ENCODE results near the gene SLAMF7.
"Not testable (repeated sequence)": the region's sequence is repeated elsewhere in the genome, so short reads cannot be mapped to it uniquely, and the experiment has no call there.

The SLAMF7 gene

GRCh38 chr1:160726498-160727315 lies 12.3 kb upstream of the SLAMF7 start:
- H3K36me3 ChIP-seq (replicated peaks), result no peaks in the 10 kb centered on the region
- H3K27me3 ChIP-seq (ENCODE audit: low read depth), result no peaks in the 10 kb centered on the region
- no peaks in the 10 kb centered on the region for H3K9me3 ChIP-seq
- in situ Hi-C loops (cut with MboI; ENCODE audit: low sequenced_read_pairs), result loop anchor here (10.0 kb wide), 2 partner anchors 228 to 368 kb away; partner anchors contain the start of genes ITLN2 and KLHDC9
- DNase-seq (ENCODE audit: low spot score in 2 of 2), result peak; percentile 84 to 86
- H3K4me3 ChIP-seq, result no peak overlapping the region
- H3K4me1 ChIP-seq, result peaks cover 33% of the 10 kb centered on the region

GRCh38 chr1:160727316-160727640 lies 11.8 kb upstream of the SLAMF7 start:
- no peak for DNase-seq (ENCODE audit: low spot score in 2 of 2)
- in situ Hi-C loops (cut with MboI; ENCODE audit: low sequenced_read_pairs), result loop anchor here (10.0 kb wide), 2 partner anchors 228 to 368 kb away; partner anchors contain the start of genes ITLN2 and KLHDC9
- no peaks in the 10 kb centered on the region for H3K9me3 ChIP-seq
- H3K4me3 ChIP-seq, result no peak overlapping the region
- no peaks in the 10 kb centered on the region for H3K36me3 ChIP-seq (replicated peaks)
- no peaks in the 10 kb centered on the region for H3K27me3 ChIP-seq (ENCODE audit: low read depth)
- H3K4me1 ChIP-seq, result peaks cover 27% of the 10 kb centered on the region

GRCh38 chr1:160731564-160731963 lies 7.5 kb upstream of the SLAMF7 start:
- DNase-seq (ENCODE audit: low spot score in 2 of 2); H3K9me3 ChIP-seq; H3K4me1 ChIP-seq; H3K4me3 ChIP-seq; in situ Hi-C loops (cut with MboI; ENCODE audit: low sequenced_read_pairs); H3K36me3 ChIP-seq (replicated peaks); H3K27me3 ChIP-seq (ENCODE audit: low read depth): not testable (repeated sequence)

GRCh38 chr1:160731990-160732389 lies 7.1 kb upstream of the SLAMF7 start:
- Histone ChIP-seq H3K9me3 (no peaks in the 10 kb centered on the region), H3K4me3 (no peak overlapping the region), H3K4me1 (peaks cover 3% of the 10 kb centered on the region; the same call in 1 of the 2 replicates), H3K36me3 (replicated peaks) (no peaks in the 10 kb centered on the region), H3K27me3 (ENCODE audit: low read depth) (no peaks in the 10 kb centered on the region)
- no peak for DNase-seq (ENCODE audit: low spot score in 2 of 2)
- in situ Hi-C loops (cut with MboI; ENCODE audit: low sequenced_read_pairs), result no loop called here

GRCh38 chr1:160733898-160734297 lies 5.1 kb upstream of the SLAMF7 start:
- no peaks in the 10 kb centered on the region for H3K27me3 ChIP-seq (ENCODE audit: low read depth)
- no peaks in the 10 kb centered on the region for H3K36me3 ChIP-seq (replicated peaks)
- H3K9me3 ChIP-seq, result no peaks in the 10 kb centered on the region
- H3K4me1 ChIP-seq, result no peaks in the 10 kb centered on the region
- no peak for DNase-seq (ENCODE audit: low spot score in 2 of 2)
- in situ Hi-C loops (cut with MboI; ENCODE audit: low sequenced_read_pairs), result no loop called here
- H3K4me3 ChIP-seq, result no peak overlapping the region

- H3K4me1 ChIP-seq, result no peaks in the 10 kb centered on the region
- no peak for DNase-seq (ENCODE audit: low spot score in 2 of 2)
- in situ Hi-C loops (cut with MboI; ENCODE audit: low sequenced_read_pairs), result no loop called here
- H3K9me3 ChIP-seq, result no peaks in the 10 kb centered on the region
- H3K27me3 ChIP-seq (ENCODE audit: low read depth), result no peaks in the 10 kb centered on the region
- no peaks in the 10 kb centered on the region for H3K36me3 ChIP-seq (replicated peaks)
- no peak overlapping the region for H3K4me3 ChIP-seq
Observed at GRCh38 chr1:160734301-160734700, 4.7 kb upstream of the SLAMF7 start.

GRCh38 chr1:160738271-160738670 lies 776 bp upstream of the SLAMF7 start:
- no peaks in the 10 kb centered on the region for H3K9me3 ChIP-seq
- H3K4me3 ChIP-seq, result no peak overlapping the region
- in situ Hi-C loops (cut with MboI; ENCODE audit: low sequenced_read_pairs), result no loop called here
- no peaks in the 10 kb centered on the region for H3K36me3 ChIP-seq (replicated peaks)
- no peaks in the 10 kb centered on the region for H3K4me1 ChIP-seq
- no peak for DNase-seq (ENCODE audit: low spot score in 2 of 2)
- H3K27me3 ChIP-seq (ENCODE audit: low read depth), result no peaks in the 10 kb centered on the region

GRCh38 chr1:160740133-160740688 lies 1.2 kb downstream of the SLAMF7 start:
- no peaks in the 10 kb centered on the region for H3K36me3 ChIP-seq (replicated peaks)
- no peak for DNase-seq (ENCODE audit: low spot score in 2 of 2)
- in situ Hi-C loops (cut with MboI; ENCODE audit: low sequenced_read_pairs), result no loop called here
- no peak overlapping the region for H3K4me3 ChIP-seq
- H3K27me3 ChIP-seq (ENCODE audit: low read depth), result no peaks in the 10 kb centered on the region
- H3K4me1 ChIP-seq, result peaks cover 5% of the 10 kb centered on the region
- no peaks in the 10 kb centered on the region for H3K9me3 ChIP-seq

GRCh38 chr1:160741092-160741501 lies 2.0 kb downstream of the SLAMF7 start:
- H3K27me3 ChIP-seq (ENCODE audit: low read depth), result no peaks in the 10 kb centered on the region
- H3K9me3 ChIP-seq, result no peaks in the 10 kb centered on the region
- H3K36me3 ChIP-seq (replicated peaks), result no peaks in the 10 kb centered on the region
- in situ Hi-C loops (cut with MboI; ENCODE audit: low sequenced_read_pairs), result no loop called here
- no peak overlapping the region for H3K4me3 ChIP-seq
- DNase-seq (ENCODE audit: low spot score in 2 of 2), result no peak
- peaks cover 12% of the 10 kb centered on the region for H3K4me1 ChIP-seq

- Histone ChIP-seq H3K9me3 (no peaks in the 10 kb centered on the region), H3K36me3 (replicated peaks) (no peaks in the 10 kb centered on the region), H3K27me3 (ENCODE audit: low read depth) (no peaks in the 10 kb centered on the region), H3K4me1 (peaks cover 14% of the 10 kb centered on the region), H3K4me3 (no peak overlapping the region)
- DNase-seq (ENCODE audit: low spot score in 2 of 2), result no peak
- in situ Hi-C loops (cut with MboI; ENCODE audit: low sequenced_read_pairs), result no loop called here
Observed at GRCh38 chr1:160741612-160742348, 2.7 kb downstream of the SLAMF7 start.

GRCh38 chr1:160742428-160743127 lies 3.5 kb downstream of the SLAMF7 start:
- in situ Hi-C loops (cut with MboI; ENCODE audit: low sequenced_read_pairs), result no loop called here
- no peaks in the 10 kb centered on the region for H3K36me3 ChIP-seq (replicated peaks)
- peaks cover 16% of the 10 kb centered on the region for H3K4me1 ChIP-seq
- H3K9me3 ChIP-seq, result no peaks in the 10 kb centered on the region
- H3K27me3 ChIP-seq (ENCODE audit: low read depth), result no peaks in the 10 kb centered on the region
- DNase-seq (ENCODE audit: low spot score in 2 of 2), result no peak
- H3K4me3 ChIP-seq, result no peak overlapping the region

GRCh38 chr1:160743266-160743665 lies 4.2 kb downstream of the SLAMF7 start:
- Histone ChIP-seq H3K4me3 (no peak overlapping the region), H3K4me1 (peaks cover 16% of the 10 kb centered on the region), H3K36me3 (replicated peaks) (no peaks in the 10 kb centered on the region), H3K27me3 (ENCODE audit: low read depth) (no peaks in the 10 kb centered on the region), H3K9me3 (no peaks in the 10 kb centered on the region)
- no peak for DNase-seq (ENCODE audit: low spot score in 2 of 2)
- in situ Hi-C loops (cut with MboI; ENCODE audit: low sequenced_read_pairs), result no loop called here

- Histone ChIP-seq H3K27me3 (ENCODE audit: low read depth) (no peaks in the 10 kb centered on the region), H3K9me3 (no peaks in the 10 kb centered on the region), H3K36me3 (replicated peaks) (no peaks in the 10 kb centered on the region), H3K4me1 (peaks cover 16% of the 10 kb centered on the region), H3K4me3 (no peak overlapping the region)
- in situ Hi-C loops (cut with MboI; ENCODE audit: low sequenced_read_pairs), result no loop called here
- no peak for DNase-seq (ENCODE audit: low spot score in 2 of 2)
Observed at GRCh38 chr1:160744199-160744851, 5.3 kb downstream of the SLAMF7 start.
